OCI-LY1 (cell line): ENCODE data around the gene CTRL.

Source experiments
- EZH2 ChIP-seq: fragments of 200-600 bp; sonication (generic), shearing (Covaris generic); IDR thresholded peaks from 2 replicates; pipeline ENCODE4 v1.8.0; 2017; ENCODE audit warnings: borderline replicate concordance, mixed run types, mild to moderate bottlenecking, antibody characterized with exemption, low read length, moderate library complexity, mixed read lengths
- TF ChIP-seq, protein P1 (sequence below): fragments of 200-600 bp; sonication (generic), shearing (Covaris generic); IDR thresholded peaks from 2 replicates; pipeline ENCODE4 v1.5.1; 2017; ENCODE audit warnings: mild to moderate bottlenecking, antibody characterized with exemption, low read length, moderate library complexity, mixed read lengths

DNA sequence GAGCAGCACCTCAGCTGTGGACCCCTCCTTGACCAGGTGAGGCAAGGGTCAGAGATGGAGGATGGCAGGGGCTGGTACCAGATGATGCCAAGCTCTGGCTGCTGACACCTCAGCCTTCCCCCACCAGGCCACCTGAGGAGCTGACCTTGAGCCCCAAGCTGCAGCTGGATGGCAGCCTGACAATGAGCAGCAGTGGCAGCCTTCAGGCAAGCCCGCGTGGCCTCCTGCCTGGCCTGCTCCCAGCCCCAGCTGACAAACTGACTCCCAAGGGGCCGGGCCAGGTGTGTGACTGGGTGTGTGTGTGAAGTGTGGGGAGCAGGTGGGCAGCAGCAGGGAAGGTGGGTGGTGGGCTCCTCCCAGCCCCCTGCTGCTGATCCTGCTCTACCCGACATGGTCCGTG lies 51.7 kb downstream of the CTRL start:
- TF ChIP-seq EZH2: no peak
- TF ChIP-seq, protein P1, sequence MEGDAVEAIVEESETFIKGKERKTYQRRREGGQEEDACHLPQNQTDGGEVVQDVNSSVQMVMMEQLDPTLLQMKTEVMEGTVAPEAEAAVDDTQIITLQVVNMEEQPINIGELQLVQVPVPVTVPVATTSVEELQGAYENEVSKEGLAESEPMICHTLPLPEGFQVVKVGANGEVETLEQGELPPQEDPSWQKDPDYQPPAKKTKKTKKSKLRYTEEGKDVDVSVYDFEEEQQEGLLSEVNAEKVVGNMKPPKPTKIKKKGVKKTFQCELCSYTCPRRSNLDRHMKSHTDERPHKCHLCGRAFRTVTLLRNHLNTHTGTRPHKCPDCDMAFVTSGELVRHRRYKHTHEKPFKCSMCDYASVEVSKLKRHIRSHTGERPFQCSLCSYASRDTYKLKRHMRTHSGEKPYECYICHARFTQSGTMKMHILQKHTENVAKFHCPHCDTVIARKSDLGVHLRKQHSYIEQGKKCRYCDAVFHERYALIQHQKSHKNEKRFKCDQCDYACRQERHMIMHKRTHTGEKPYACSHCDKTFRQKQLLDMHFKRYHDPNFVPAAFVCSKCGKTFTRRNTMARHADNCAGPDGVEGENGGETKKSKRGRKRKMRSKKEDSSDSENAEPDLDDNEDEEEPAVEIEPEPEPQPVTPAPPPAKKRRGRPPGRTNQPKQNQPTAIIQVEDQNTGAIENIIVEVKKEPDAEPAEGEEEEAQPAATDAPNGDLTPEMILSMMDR: no peak
